B cell (primary cell): ENCODE data around the gene RNF157. TPM values are rescaled to one million over a fixed set of nuclear protein-coding genes. Genes with fewer than 3 reads are reported as not detected.

ENCODE experiments used
- ATAC-seq: fragments of 200-7000 bp; cut with Tn5 transposase; one replicate; pipeline ENCODE4 v1.10.0; 2021; ENCODE audit warnings: low read depth, mild to moderate bottlenecking, moderate number of reproducible peaks, moderate library complexity
- CTCF ChIA-PET: fragments of 350-600 bp; sonication (Branson Sonifier 250); formaldehyde crosslinking; loops from one replicate; lab custom pipeline; 2021; ENCODE audit warnings: antibody characterized with exemption, inconsistent platforms; lab: Charles Lee
- POLR2A ChIA-PET: fragments of 350-600 bp; sonication (Branson Sonifier 250); formaldehyde crosslinking; loops from one replicate; lab custom pipeline; 2021; ENCODE audit warnings: antibody characterized with exemption; lab: Charles Lee
- DNase-seq: peaks from one replicate; pipeline ENCODE4 v3.0.0; 2013
- H2AFZ ChIP-seq: 2 replicates; pipeline ENCODE4 v1.6.1; 2012; ENCODE audit warnings: mild to moderate bottlenecking, low read depth, low read length; ENCODE audit not compliant: insufficient read depth, poor library complexity, severe bottlenecking
- H3K27ac ChIP-seq, 2 donors: 1 replicate in 1 of 2; 2 replicates in 1 of 2; pipeline ENCODE4 v1.5.1; 2012 to 2013; ENCODE audit warnings: low read length in 2 of 2, mild to moderate bottlenecking in 2 of 2, moderate library complexity in 1 of 2
- H3K27me3 ChIP-seq, 4 experiments: fragments of 200-600 bp in 1 of 4; sonication (generic) in 1 of 4; replicated peaks in 1 of 4; 1 replicate in 2 of 4; 2 replicates in 2 of 4; pipeline versions ENCODE4 v1.6.1 to v1.7.0; 2013 to 2016; ENCODE audit warnings: low read length in 3 of 4, mild to moderate bottlenecking in 2 of 4, mixed read lengths in 1 of 4, moderate library complexity in 1 of 4; ENCODE audit not compliant: insufficient read depth in 4 of 4, control insufficient read depth in 3 of 4; ENCODE audit errors: control extremely low read depth in 1 of 4
- H3K36me3 ChIP-seq, 2 experiments: replicated peaks in 1 of 2; 1 replicate in 1 of 2; 2 replicates in 1 of 2; pipeline versions ENCODE4 v1.6.1 to v1.7.1; 2013; ENCODE audit warnings: low read length in 1 of 2; ENCODE audit not compliant: insufficient read depth in 2 of 2, control insufficient read depth in 1 of 2; ENCODE audit errors: control extremely low read depth in 1 of 2, extremely low read depth in 1 of 2
- H3K4me1 ChIP-seq, 2 donors: fragments of 200-600 bp in 1 of 2; sonication (generic) in 1 of 2; 1 replicate in 1 of 2; 2 replicates in 1 of 2; pipeline versions ENCODE4 v1.5.1 to v1.6.1; 2013 to 2017; ENCODE audit warnings: low read length in 2 of 2; ENCODE audit not compliant: control insufficient read depth in 2 of 2, insufficient read depth in 2 of 2
- H3K4me2 ChIP-seq: replicated peaks from 2 replicates; pipeline ENCODE3; 2012; ENCODE audit warnings: mild to moderate bottlenecking, low read depth, low read length; ENCODE audit not compliant: poor library complexity, severe bottlenecking
- H3K4me3 ChIP-seq, 5 experiments: fragments of 200-600 bp in 1 of 5; sonication (generic) in 1 of 5; 1 replicate in 3 of 5; 2 replicates in 2 of 5; pipeline versions ENCODE4 v1.5.1 to v1.7.0; 2011 to 2016; ENCODE audit warnings: low read length in 4 of 5, mild to moderate bottlenecking in 4 of 5, low read depth in 2 of 5, control low read depth in 1 of 5, moderate library complexity in 1 of 5; ENCODE audit not compliant: insufficient read depth in 1 of 5; ENCODE audit errors: control extremely low read depth in 1 of 5, extremely low read depth in 1 of 5
- H3K79me2 ChIP-seq: fragments of 200-600 bp; sonication (generic); one replicate; pipeline ENCODE4 v1.6.0; 2016; ENCODE audit warnings: low read length; ENCODE audit not compliant: control insufficient read depth, insufficient read depth
- H3K9ac ChIP-seq: fragments of 200-600 bp; sonication (generic); 2 replicates; pipeline ENCODE4 v1.6.1; 2017; ENCODE audit warnings: mild to moderate bottlenecking, low read length, moderate library complexity
- H3K9me3 ChIP-seq, 3 donors: one replicate each; pipeline versions ENCODE4 v1.6.1 to v1.7.1; 2013; ENCODE audit warnings: low read length in 2 of 3; ENCODE audit not compliant: control insufficient read depth in 2 of 3, insufficient read depth in 1 of 3; ENCODE audit errors: control extremely low read depth in 1 of 3
- H4K20me1 ChIP-seq: 2 replicates; pipeline ENCODE4 v1.6.0; 2012; ENCODE audit warnings: mild to moderate bottlenecking, low read length; ENCODE audit not compliant: insufficient read depth, control insufficient read depth, poor library complexity, severe bottlenecking
- H3K27ac Mint-ChIP-seq: one replicate; pipeline ENCODE4 v1.8.0; 2021; ENCODE audit warnings: mixed read lengths
- H3K27me3 Mint-ChIP-seq: one replicate; pipeline ENCODE4 v1.8.0; 2021; ENCODE audit warnings: mixed read lengths
- H3K4me1 Mint-ChIP-seq: one replicate; pipeline ENCODE4 v1.8.0; 2021; ENCODE audit warnings: mixed read lengths
- H3K4me3 Mint-ChIP-seq: one replicate; pipeline ENCODE4 v1.8.0; 2021; ENCODE audit warnings: mixed read lengths
- H3K9me3 Mint-ChIP-seq: one replicate; pipeline ENCODE4 v1.8.0; 2022; ENCODE audit warnings: mixed read lengths; ENCODE audit not compliant: insufficient read depth
- EZH2 ChIP-seq: IDR thresholded peaks from 2 replicates; pipeline ENCODE4 v1.6.1; 2012; ENCODE audit warnings: borderline replicate concordance, low read depth, mild to moderate bottlenecking, moderate library complexity, low read length; ENCODE audit not compliant: insufficient read depth, poor library complexity, severe bottlenecking
- WGBS: methylation state at CpG from one replicate; pipeline ENCODE4 v1.1.5; 2013; ENCODE audit warnings: missing lambda C conversion rate; ENCODE audit not compliant: insufficient coverage; 5-methylcytosine and 5-hydroxymethylcytosine counted together
- intact Hi-C: fragments of 100-400 bp; cut with micrococcal nuclease; formaldehyde crosslinking; loops from one replicate; pipeline ENCODE4 v1.10.0; 2022
- polyA plus RNA-seq: library from polyadenylated mRNA; depleted of rRNA; stranded (reverse); fragments of >200 nt; gene quantifications from 2 replicates; pipeline ENCODE4 v1.2.3, GENCODE V29; 2012
- total RNA-seq, 2 donors: library from RNA; stranded (reverse); fragments of 120-200 nt in 1 of 2; gene quantifications; 1 replicate in 1 of 2; 2 replicates in 1 of 2; pipeline versions ENCODE4 v1.2.3 to v1.2.4, GENCODE V29; 2013 to 2022
- TF ChIP-seq, protein P1 (sequence below): fragments of 200-600 bp; IDR thresholded peaks from one replicate; pipeline ENCODE4 v1.8.0; 2022; ENCODE audit warnings: antibody characterized with exemption, mild to moderate bottlenecking

Gene RNF157
- total and polyA plus RNA-seq, 2 donors (not counting 1 experiment from before 2014, with no cell fraction given): 0.54 to 1.2 TPM

DNA sequence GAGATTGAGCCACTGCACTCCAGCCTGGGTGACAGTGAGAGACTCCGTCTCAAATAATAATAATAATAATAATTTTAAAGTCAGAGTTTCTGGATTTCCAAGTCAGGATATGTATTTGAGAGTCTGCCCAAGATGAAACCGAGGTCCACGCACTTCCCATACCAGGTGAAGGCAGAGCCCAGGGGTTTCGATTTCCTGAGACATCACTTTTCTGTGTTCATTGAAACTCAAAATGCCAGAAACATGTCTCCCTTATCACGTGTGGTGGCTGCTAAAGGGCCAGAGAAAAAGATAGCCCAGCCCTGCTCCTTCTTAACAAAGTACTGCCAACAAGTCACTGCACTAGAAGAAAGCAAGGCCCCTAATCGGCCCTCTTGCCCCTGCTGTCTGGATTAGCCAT lies 9.8 kb upstream of the RNF157 start:
- no peak for TF ChIP-seq EZH2
- TF ChIP-seq, protein P1, sequence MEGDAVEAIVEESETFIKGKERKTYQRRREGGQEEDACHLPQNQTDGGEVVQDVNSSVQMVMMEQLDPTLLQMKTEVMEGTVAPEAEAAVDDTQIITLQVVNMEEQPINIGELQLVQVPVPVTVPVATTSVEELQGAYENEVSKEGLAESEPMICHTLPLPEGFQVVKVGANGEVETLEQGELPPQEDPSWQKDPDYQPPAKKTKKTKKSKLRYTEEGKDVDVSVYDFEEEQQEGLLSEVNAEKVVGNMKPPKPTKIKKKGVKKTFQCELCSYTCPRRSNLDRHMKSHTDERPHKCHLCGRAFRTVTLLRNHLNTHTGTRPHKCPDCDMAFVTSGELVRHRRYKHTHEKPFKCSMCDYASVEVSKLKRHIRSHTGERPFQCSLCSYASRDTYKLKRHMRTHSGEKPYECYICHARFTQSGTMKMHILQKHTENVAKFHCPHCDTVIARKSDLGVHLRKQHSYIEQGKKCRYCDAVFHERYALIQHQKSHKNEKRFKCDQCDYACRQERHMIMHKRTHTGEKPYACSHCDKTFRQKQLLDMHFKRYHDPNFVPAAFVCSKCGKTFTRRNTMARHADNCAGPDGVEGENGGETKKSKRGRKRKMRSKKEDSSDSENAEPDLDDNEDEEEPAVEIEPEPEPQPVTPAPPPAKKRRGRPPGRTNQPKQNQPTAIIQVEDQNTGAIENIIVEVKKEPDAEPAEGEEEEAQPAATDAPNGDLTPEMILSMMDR: no peak
- Histone ChIP-seq H3K4me1 (peaks cover 32% of the 10 kb centered on the region in 2 donors), H3K9ac (no peak overlapping the region), H3K27me3 (no peaks in the 10 kb centered on the region), H3K27ac (no peak overlapping the region), H3K36me3 (no peaks in the 10 kb centered on the region), H3K9me3 (no peaks in the 10 kb centered on the region), H2AFZ (no peak overlapping the region), H3K4me3 (no peak overlapping the region), H3K79me2 (peaks cover 4% of the 10 kb centered on the region), H4K20me1 (no peaks in the 10 kb centered on the region), H3K4me2 (no peak overlapping the region)
- ATAC-seq: no peak
- Mint-ChIP-seq H3K9me3 (no peaks in the 10 kb centered on the region), H3K4me1 (peaks cover 35% of the 10 kb centered on the region), H3K27ac (no peak overlapping the region), H3K4me3 (no peak overlapping the region), H3K27me3 (peaks cover under 1% of the 10 kb centered on the region)
- no peak for DNase-seq
- intact Hi-C loops: no loop called here
- POLR2A ChIA-PET: no interaction called here
- CTCF ChIA-PET: interaction anchor here (0.9 to 1.0 kb wide), 2 partner anchors 13 to 14 kb away, joined by 4 to 5 read pairs; no protein-coding TSS in a partner anchor
- WGBS: 90% methylated on average over 5 of the region's 6 CpGs

DNA sequence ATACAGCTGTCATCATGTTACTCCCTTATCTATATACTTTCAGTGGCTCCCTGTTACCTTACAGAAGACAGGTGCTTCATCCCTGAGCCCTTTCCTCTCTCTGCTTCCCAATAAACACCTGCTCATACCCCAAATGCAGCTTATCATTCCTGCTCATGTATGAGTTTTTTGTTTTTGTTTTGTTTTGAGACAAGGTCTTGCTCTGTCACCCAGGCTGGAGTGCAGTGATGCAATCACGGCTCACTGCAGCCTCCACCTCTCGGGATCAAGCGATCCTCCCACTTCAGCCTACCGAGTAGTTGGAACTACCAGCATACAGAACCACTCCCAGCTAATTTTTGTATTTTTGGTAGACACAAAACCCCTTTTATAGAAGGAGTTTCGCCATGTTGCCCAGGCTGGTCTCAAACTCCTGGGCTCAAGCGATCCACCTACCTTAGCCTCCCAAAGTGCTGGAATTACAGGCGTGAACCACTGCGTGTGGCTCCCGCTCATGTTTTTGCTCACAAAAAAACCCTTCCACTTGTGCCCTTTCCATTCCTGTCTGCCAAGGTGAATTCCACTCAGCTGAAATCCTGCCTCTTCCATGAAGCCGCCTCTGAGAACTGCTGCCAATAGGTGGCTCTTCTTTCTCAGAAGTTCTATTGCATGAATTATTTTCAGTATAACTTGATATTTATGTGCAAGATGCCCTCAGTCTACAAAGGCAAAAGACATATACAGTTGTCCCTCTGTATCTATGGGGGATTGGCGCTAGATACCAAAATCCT lies 7.9 kb upstream of the RNF157 start:
- Histone ChIP-seq H3K9me3 (no peaks in the 10 kb centered on the region), H3K4me3 (no peak overlapping the region), H3K27ac (no peak overlapping the region), H3K36me3 (no peaks in the 10 kb centered on the region), H3K79me2 (peaks cover 4% of the 10 kb centered on the region), H4K20me1 (no peaks in the 10 kb centered on the region), H3K4me1 (peaks cover 29% of the 10 kb centered on the region in 2 donors), H3K27me3 (peaks cover 0 to 11% (median 6%) of the 10 kb centered on the region in 4 experiments), H2AFZ (no peak overlapping the region), H3K9ac (no peak overlapping the region), H3K4me2 (no peak overlapping the region)
- no peaks in the 10 kb centered on the region for H3K9me3 Mint-ChIP-seq
- peaks cover 12% of the 10 kb centered on the region for H3K27me3 Mint-ChIP-seq
- peaks cover 31% of the 10 kb centered on the region for H3K4me1 Mint-ChIP-seq
- DNase-seq: no peak
- no peak overlapping the region for H3K27ac Mint-ChIP-seq
- no peak overlapping the region for H3K4me3 Mint-ChIP-seq
- CTCF ChIA-PET: interaction anchor here (0.8 to 1.4 kb wide), 3 partner anchors 12 to 66 kb away, joined by 3 to 4 read pairs (median 4); no protein-coding TSS in a partner anchor
- TF ChIP-seq, protein P1: no peak
- no peak for TF ChIP-seq EZH2
- POLR2A ChIA-PET: no interaction called here
- intact Hi-C loops: no loop called here
- no peak for ATAC-seq
- 95% methylated on average over 4 of the region's 11 CpGs for WGBS
